ENCODE results near the gene SLC16A8. TPM values are rescaled to one million over a fixed set of nuclear protein-coding genes. Genes with fewer than 3 reads are reported as not detected.

Gene SLC16A8
- total RNA-seq, 3 donors from 2014 or later (not counting 1 experiment from before 2014, with no cell fraction given), result 1.0 TPM; not detected in 2

DNA sequence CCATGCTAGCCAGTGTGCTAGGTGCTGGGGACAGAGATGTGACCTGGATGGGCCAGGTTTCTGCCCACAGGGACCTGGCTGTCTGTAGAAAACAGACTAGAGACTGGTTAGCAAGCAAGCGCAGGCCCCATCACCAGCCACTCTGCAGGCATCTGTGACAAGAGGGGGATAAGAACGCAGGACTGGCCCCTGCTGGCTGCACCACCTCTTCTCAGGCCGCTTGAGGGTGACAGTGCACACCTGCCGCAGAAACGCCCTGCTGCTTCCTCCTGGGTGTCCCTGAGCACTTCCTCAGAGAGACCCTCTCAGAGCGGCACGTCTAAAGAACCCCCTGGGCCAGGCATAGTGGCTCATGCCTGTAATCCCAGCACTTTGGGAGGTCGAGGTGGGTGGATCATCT is 32.7 kb downstream of the SLC16A8 start:
- H3K4me3 ChIP-seq (ENCODE audit: low read length), result no peak overlapping the region
- Mint-ChIP-seq H3K4me3 (no peak overlapping the region), H3K9me3 (no peaks in the 10 kb centered on the region), H3K4me1 (peaks cover 7 to 8% of the 10 kb centered on the region in 2 donors), H3K36me3 (no peaks in the 10 kb centered on the region), H3K27me3 (ENCODE audit: low read depth in 2 of 2) (peaks cover 0 to 2% of the 10 kb centered on the region in 2 donors), H3K27ac (no peak overlapping the region)
- no peak overlapping the region for H3K27ac ChIP-seq (ENCODE audit: low read length)
- H3K36me3 ChIP-seq (ENCODE audit: control insufficient read depth, insufficient read depth, low read length), result no peaks in the 10 kb centered on the region
- TF ChIP-seq, protein P1, sequence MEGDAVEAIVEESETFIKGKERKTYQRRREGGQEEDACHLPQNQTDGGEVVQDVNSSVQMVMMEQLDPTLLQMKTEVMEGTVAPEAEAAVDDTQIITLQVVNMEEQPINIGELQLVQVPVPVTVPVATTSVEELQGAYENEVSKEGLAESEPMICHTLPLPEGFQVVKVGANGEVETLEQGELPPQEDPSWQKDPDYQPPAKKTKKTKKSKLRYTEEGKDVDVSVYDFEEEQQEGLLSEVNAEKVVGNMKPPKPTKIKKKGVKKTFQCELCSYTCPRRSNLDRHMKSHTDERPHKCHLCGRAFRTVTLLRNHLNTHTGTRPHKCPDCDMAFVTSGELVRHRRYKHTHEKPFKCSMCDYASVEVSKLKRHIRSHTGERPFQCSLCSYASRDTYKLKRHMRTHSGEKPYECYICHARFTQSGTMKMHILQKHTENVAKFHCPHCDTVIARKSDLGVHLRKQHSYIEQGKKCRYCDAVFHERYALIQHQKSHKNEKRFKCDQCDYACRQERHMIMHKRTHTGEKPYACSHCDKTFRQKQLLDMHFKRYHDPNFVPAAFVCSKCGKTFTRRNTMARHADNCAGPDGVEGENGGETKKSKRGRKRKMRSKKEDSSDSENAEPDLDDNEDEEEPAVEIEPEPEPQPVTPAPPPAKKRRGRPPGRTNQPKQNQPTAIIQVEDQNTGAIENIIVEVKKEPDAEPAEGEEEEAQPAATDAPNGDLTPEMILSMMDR (IDR thresholded peaks at IDR 0.05), result no peak
- DNase-seq, result no peak
- H3K27me3 ChIP-seq (ENCODE audit: control insufficient read depth, insufficient read depth, low read length), result no peaks in the 10 kb centered on the region
- no peaks in the 10 kb centered on the region for H3K9me3 ChIP-seq (ENCODE audit: control insufficient read depth, insufficient read depth, low read length)
- peaks cover 15% of the 10 kb centered on the region for H3K4me1 ChIP-seq (ENCODE audit: control insufficient read depth, insufficient read depth, low read length)
- intact Hi-C loops (cut with micrococcal nuclease), result loop anchor here (5.0 kb wide), 1 partner anchor 631 kb away; the partner anchor contains the start of gene TOMM22
- WGBS (ENCODE audit: insufficient coverage), result 76% methylated on average over 8 of the region's 8 CpGs
- no peak for ATAC-seq

DNA sequence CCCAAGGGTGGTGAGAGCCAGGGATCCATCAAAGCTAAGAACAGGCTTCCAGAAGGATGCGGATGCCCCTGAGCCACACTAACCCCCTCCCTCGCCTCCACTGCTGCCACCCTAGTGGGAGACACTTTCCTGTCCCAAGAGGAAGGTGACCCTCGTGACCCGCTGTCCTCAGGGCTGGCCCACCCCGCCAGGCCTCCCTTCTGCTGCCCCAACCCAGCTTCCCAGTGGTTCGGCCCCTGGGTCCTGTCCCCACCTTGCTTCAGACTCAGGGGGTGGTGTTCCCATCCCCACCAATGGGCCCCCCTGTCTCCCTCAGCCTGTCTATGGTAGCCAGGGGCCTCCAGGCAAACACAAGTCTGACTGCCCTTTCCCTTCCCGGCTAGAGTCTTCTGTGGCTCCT is 33.3 kb downstream of the SLC16A8 start:
- Histone ChIP-seq H3K4me1 (ENCODE audit: control insufficient read depth, insufficient read depth, low read length) (peaks cover 12% of the 10 kb centered on the region), H3K27me3 (ENCODE audit: control insufficient read depth, insufficient read depth, low read length) (no peaks in the 10 kb centered on the region), H3K9me3 (ENCODE audit: control insufficient read depth, insufficient read depth, low read length) (no peaks in the 10 kb centered on the region), H3K27ac (ENCODE audit: low read length) (no peak overlapping the region), H3K4me3 (ENCODE audit: low read length) (no peak overlapping the region), H3K36me3 (ENCODE audit: control insufficient read depth, insufficient read depth, low read length) (no peaks in the 10 kb centered on the region)
- 91% methylated on average over 7 of the region's 7 CpGs for WGBS (ENCODE audit: insufficient coverage)
- intact Hi-C loops (cut with micrococcal nuclease), result loop anchor here (5.0 kb wide), 1 partner anchor 632 kb away; the partner anchor contains the start of gene TOMM22
- Mint-ChIP-seq H3K27me3 (ENCODE audit: low read depth in 2 of 2) (peaks cover 0 to 2% of the 10 kb centered on the region in 2 donors), H3K27ac (no peak overlapping the region), H3K36me3 (no peaks in the 10 kb centered on the region), H3K4me1 (peaks cover 7% of the 10 kb centered on the region in 2 donors), H3K9me3 (no peaks in the 10 kb centered on the region), H3K4me3 (no peak overlapping the region)
- no peak for ATAC-seq
- TF ChIP-seq, protein P1 (IDR thresholded peaks at IDR 0.05), result no peak
- DNase-seq, result no peak

DNA sequence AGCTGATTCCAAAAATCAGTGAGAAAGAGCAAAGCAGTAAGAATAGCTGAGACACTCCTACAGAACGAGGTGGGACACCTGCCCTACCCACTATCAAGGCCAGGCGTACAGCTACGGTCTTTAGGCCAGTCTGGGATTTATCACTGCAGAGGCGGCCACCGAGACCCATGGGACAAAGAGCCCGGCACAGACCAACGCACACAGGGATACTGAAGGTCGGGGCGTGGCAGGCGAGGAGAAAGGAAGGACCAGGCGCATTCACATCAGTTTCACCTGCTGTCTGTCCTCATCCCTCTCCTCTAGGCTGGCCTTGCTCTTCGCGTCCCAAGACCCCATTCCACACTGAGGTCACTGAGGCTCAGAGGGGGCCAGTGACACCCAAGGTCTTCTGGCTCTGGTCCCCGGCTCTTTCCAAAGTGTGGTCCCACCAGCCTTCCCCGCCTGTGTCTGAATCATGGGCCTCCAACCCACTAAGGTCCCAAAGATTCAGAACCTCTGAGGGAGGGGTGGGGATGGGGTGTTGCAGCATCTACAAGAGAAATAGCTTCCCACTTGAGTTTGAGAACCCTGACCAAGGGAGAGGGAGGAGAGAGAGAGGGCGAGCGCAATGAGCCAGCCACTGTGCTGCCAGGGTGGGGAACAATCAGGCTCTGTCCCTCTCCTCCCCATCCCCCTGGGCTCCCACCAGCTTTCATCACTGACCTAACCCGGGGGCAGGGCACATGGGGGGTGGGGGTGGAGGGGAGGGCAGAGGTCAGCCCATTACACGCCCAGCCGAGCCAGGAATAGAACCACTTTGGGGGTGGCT is 34.0 kb downstream of the SLC16A8 start:
- Mint-ChIP-seq H3K4me3 (no peak overlapping the region), H3K36me3 (no peaks in the 10 kb centered on the region), H3K27ac (no peak overlapping the region), H3K4me1 (peaks cover 7% of the 10 kb centered on the region in 2 donors), H3K27me3 (ENCODE audit: low read depth in 2 of 2) (peaks cover 0 to 2% of the 10 kb centered on the region in 2 donors), H3K9me3 (no peaks in the 10 kb centered on the region)
- H3K27me3 ChIP-seq (ENCODE audit: control insufficient read depth, insufficient read depth, low read length), result no peaks in the 10 kb centered on the region
- no peaks in the 10 kb centered on the region for H3K36me3 ChIP-seq (ENCODE audit: control insufficient read depth, insufficient read depth, low read length)
- WGBS (ENCODE audit: insufficient coverage), result 95% methylated on average over 15 of the region's 20 CpGs
- TF ChIP-seq, protein P1 (IDR thresholded peaks at IDR 0.05), result no peak
- intact Hi-C loops (cut with micrococcal nuclease), result loop anchor here (5.0 kb wide), 1 partner anchor 632 kb away; the partner anchor contains the start of gene TOMM22
- H3K9me3 ChIP-seq (ENCODE audit: control insufficient read depth, insufficient read depth, low read length), result no peaks in the 10 kb centered on the region
- DNase-seq (no peak), ATAC-seq (no peak)
- H3K4me3 ChIP-seq (ENCODE audit: low read length), result no peak overlapping the region
- peaks cover 12% of the 10 kb centered on the region for H3K4me1 ChIP-seq (ENCODE audit: control insufficient read depth, insufficient read depth, low read length)
- H3K27ac ChIP-seq (ENCODE audit: low read length), result no peak overlapping the region
